Heart left ventricle (tissue), 16 donors: ENCODE data around the gene MIA2. TPM values are rescaled to one million over a fixed set of nuclear protein-coding genes. Genes with fewer than 3 reads are reported as not detected.
"Not testable (repeated sequence)": the region's sequence is repeated elsewhere in the genome, so short reads cannot be mapped to it uniquely, and the experiment has no call there.

ENCODE experiments used
- ATAC-seq, 4 donors: fragments of 200-7000 bp; cut with Tn5 transposase; one replicate each; pipeline ENCODE4 v1.9.1; 2020 to 2022; ENCODE audit warnings: moderate library complexity in 4 of 4, mild to moderate bottlenecking in 3 of 4, moderate number of reproducible peaks in 1 of 4
- DNase-seq, 5 donors: peaks; one replicate each; pipeline ENCODE4 v3.0.0-alpha.2; 2020
- H3K27ac ChIP-seq, 12 donors: fragments of 200-600 bp; sonication (generic) in 4 of 12; one replicate each; pipeline versions ENCODE4 v1.5.0 to v1.8.0; 2016 to 2022; ENCODE audit warnings: mild to moderate bottlenecking in 2 of 12
- H3K27me3 ChIP-seq, 9 donors: fragments of 200-600 bp; sonication (generic) in 2 of 9; one replicate each; pipeline versions ENCODE4 v1.5.1 to v1.8.0; 2016 to 2022; ENCODE audit warnings: mild to moderate bottlenecking in 3 of 9
- H3K36me3 ChIP-seq, 9 donors: fragments of 200-600 bp; sonication (generic) in 2 of 9; one replicate each; pipeline versions ENCODE4 v1.5.0 to v1.8.0; 2018 to 2022; ENCODE audit warnings: mild to moderate bottlenecking in 2 of 9
- H3K4me1 ChIP-seq, 12 donors: fragments of 200-600 bp; sonication (generic) in 4 of 12; one replicate each; pipeline versions ENCODE4 v1.5.0 to v1.8.0; 2016 to 2022; ENCODE audit warnings: mild to moderate bottlenecking in 3 of 12
- H3K4me3 ChIP-seq, 12 donors: fragments of 200-600 bp; sonication (generic) in 4 of 12; one replicate each; pipeline versions ENCODE4 v1.5.0 to v1.8.0; 2017 to 2022; ENCODE audit warnings: mild to moderate bottlenecking in 9 of 12, moderate library complexity in 4 of 12
- H3K9me3 ChIP-seq, 12 donors: fragments of 200-600 bp; sonication (generic) in 4 of 12; one replicate each; pipeline versions ENCODE4 v1.5.0 to v1.8.0; 2016 to 2022; ENCODE audit warnings: mild to moderate bottlenecking in 1 of 12
- CTCF ChIP-seq, 12 donors: fragments of 200-600 bp; sonication (generic) in 4 of 12; IDR thresholded peaks; one replicate each; pipeline versions ENCODE4 v1.5.0 to v1.8.0; 2018 to 2022; ENCODE audit warnings: antibody characterized with exemption in 12 of 12, mild to moderate bottlenecking in 5 of 12
- POLR2A ChIP-seq, 2 donors: fragments of 450-650 bp; IDR thresholded peaks; one replicate each; pipeline ENCODE4 v1.6.1; 2017; ENCODE audit warnings: antibody characterized with exemption in 2 of 2, mild to moderate bottlenecking in 2 of 2, moderate library complexity in 2 of 2
- WGBS, 4 donors: extraction: QIAGEN DNeasy Blood & Tissue Kit in 2 of 4; methylation state at CpG; one replicate each; pipeline versions ENCODE4 v1.1.5 to v1.1.7; 2013 to 2018; 5-methylcytosine and 5-hydroxymethylcytosine counted together
- intact Hi-C, 10 donors: fragments of 100-400 bp; cut with DNase I; formaldehyde crosslinking; loops; one replicate each; pipeline versions ENCODE4 v1.11.1 to v1.14.2; 2022
- polyA plus RNA-seq, 2 donors: library from polyadenylated mRNA; stranded (reverse); fragments of 200-250 nt; gene quantifications; one replicate each; pipeline ENCODE4 v1.2.3, GENCODE V29; 2013
- total RNA-seq, 9 donors: library from RNA; depleted of rRNA in 2 of 9; stranded (reverse); fragments of >200 nt in 2 of 9; fragmentation: NEBNext Ultra II Directional in 3 of 9; extraction: Animal tissue kit (Norgen Biotek cat#: 25700) in 3 of 9; gene quantifications; one replicate each; pipeline versions ENCODE4 v1.1.0 to v1.2.4, GENCODE V29; 2016 to 2023
- donor health status: ischemic (EF 13 %, LVEDD 7.1; RV severe dilation, severe dysfunction).
- donor health status: healthy with polysubstance abuse.
- donor health status: DM: no; HTN: yes; CAD: no.
- donor health status: DM: no; HTN: no; CAD: no.
- donor health status: ischemic (EF 25% LVEDD 6.9; RV normal size, moderate dysfunction).
- donor health status: ischemic (EF 25% LVEDD 5.7; RV mildly dilated, moderate dysfunction).
- donor health status: healthy.
- donor health status: DM: yes; HTN: yes; CAD: no.
- donor health status: ischemic (EF 35%, LVEDD 5.7; RV mildly dilated, moderate dysfunction).
- donor health status: nonischemic (EF 11% LVEDD 7.7; RV severe dilation, severe dysfunction).
- donor health status: DM: yes; HTN: yes; CAD: no.
- donor health status: PGD.
- donor health status: ischemic (EF 29% LVEDD 5.4; RV normal size, mild dysfunction).
- donor health status: nonischemic (EF 23%, LVEDD 6.1; RV moderate dilation, normal function).

MIA2 gene
- total and polyA plus RNA-seq, 11 donors = 9.3 to 31.8 (median 19.8) TPM

DNA sequence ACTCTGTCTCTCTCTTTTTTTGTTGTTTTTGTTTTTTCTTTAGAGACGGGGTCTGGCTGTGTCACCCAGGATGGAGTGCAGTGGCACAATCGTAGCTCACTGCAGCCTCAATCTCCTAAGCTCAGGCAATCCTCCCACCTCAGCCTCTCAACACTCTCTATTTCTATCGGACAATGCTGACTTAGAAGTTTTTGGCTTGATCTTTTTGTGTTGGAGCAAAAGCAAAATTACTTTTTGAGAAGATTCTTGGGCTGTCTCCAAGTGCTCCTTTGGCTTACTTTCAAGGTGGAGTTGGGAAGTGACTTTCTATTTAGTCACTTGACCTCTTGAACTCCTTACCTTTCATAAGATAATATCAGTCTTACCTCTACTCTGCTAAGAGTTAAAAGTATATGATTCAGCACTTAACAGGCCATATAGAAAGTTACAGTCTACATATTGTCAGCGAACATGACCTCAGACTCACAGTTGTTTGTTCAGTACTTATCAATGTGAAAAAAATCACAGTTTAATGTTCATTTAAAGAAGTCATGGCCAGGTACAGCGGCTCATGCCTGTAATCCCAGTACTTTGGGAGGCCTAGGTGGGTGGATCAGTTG lies 15.4 kb upstream of the MIA2 start:
- TF ChIP-seq CTCF (IDR thresholded peaks at IDR 0.05) = no peak
- TF ChIP-seq POLR2A (IDR thresholded peaks at IDR 0.05) = no peak
- Histone ChIP-seq H3K9me3 (peaks cover 0 to 4% (median 0%) of the 10 kb centered on the region in 12 donors), H3K36me3 (no peaks in the 10 kb centered on the region), H3K27me3 (no peaks in the 10 kb centered on the region), H3K27ac (no peak overlapping the region), H3K4me1 (peaks cover 0 to 6% (median 0%) of the 10 kb centered on the region in 12 donors), H3K4me3 (no peak overlapping the region)
- WGBS, 4 donors = 43 to 60% (median 47%) methylated on average over 5 of the region's 5 CpGs
- intact Hi-C loops = no loop called here
- no peak for ATAC-seq
- DNase-seq = no peak

GRCh38 chr14:39219075-39219499 lies 14.6 kb upstream of the MIA2 start:
- no peak for ATAC-seq
- peaks cover 0 to 4% (median 0%) of the 10 kb centered on the region in 12 donors for H3K9me3 ChIP-seq
- H3K4me3 ChIP-seq = no peak overlapping the region
- no peak for DNase-seq
- no peaks in the 10 kb centered on the region for H3K27me3 ChIP-seq
- peaks cover 0 to 6% (median 0%) of the 10 kb centered on the region in 12 donors for H3K4me1 ChIP-seq
- no peaks in the 10 kb centered on the region for H3K36me3 ChIP-seq
- WGBS, 4 donors = 46 to 57% (median 49%) methylated on average over 3 of the region's 3 CpGs
- intact Hi-C loops = no loop called here
- no peak overlapping the region for H3K27ac ChIP-seq
- TF ChIP-seq POLR2A (IDR thresholded peaks at IDR 0.05) (no peak), CTCF (IDR thresholded peaks at IDR 0.05) (no peak)

DNA sequence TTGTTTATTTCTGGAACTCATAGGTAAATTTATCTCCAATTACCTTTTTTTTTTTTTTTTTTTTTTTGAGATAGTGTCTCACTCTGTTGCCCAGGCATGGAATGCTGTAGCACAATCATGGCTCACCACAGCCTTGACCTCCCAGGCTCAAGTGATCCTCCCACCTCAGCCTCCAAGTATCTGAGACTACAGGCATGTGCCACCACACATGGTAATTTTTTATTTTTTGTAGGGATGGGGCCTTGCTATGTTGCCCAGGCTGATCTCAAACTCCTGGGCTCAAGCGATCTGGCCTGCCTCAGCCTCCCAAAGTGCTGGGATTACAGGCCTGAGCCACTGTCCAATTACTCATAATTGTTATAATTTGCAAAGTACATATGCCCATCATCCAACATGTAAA lies 13.2 kb upstream of the MIA2 start:
- intact Hi-C loops, ATAC-seq, H3K27ac ChIP-seq, H3K36me3 ChIP-seq, H3K4me3 ChIP-seq, DNase-seq, H3K27me3 ChIP-seq, H3K4me1 ChIP-seq, H3K9me3 ChIP-seq: not testable (repeated sequence)
- 96 to 100% (median 100%) methylated on average over 1 of the region's 1 CpG for WGBS, 4 donors

DNA sequence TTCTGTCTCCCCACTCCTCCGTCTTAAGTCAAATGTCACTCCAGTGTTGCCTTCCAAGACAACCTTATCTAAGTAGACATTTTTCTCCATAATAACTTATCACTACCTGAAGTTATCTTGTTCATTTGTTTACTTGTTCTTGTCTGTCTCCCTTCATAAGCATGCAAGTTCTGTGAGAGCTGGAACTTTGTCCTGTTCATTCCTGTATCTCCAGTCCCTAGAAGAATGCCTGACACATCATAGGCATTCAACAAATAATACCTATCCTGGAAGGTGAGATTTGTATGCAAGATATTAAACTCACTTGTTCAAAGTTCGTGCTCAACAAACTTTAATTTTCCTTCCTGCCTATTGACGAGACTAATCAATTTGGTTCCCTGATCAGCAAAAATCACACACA lies 5.7 kb upstream of the MIA2 start:
- 79 to 91% (median 89%) methylated on average over 3 of the region's 3 CpGs for WGBS, 4 donors
- Histone ChIP-seq H3K4me3 (no peak overlapping the region), H3K27ac (no peak overlapping the region), H3K36me3 (no peaks in the 10 kb centered on the region), H3K9me3 (no peaks in the 10 kb centered on the region), H3K4me1 (peaks cover 0 to 31% (median 0%) of the 10 kb centered on the region in 12 donors), H3K27me3 (no peaks in the 10 kb centered on the region)
- ATAC-seq = no peak
- DNase-seq = no peak
- TF ChIP-seq CTCF (IDR thresholded peaks at IDR 0.05) = no peak
- no peak for TF ChIP-seq POLR2A (IDR thresholded peaks at IDR 0.05)
- intact Hi-C loops = no loop called here
